Stimulated activated CD8-positive, alpha-beta memory T cell treated with anti-CD3 and anti-CD28 coated beads, Interleukin-15, amount 100 ng/mL, for 4 hours (primary cell): ENCODE data around the gene SRGAP2C.
"Not testable (repeated sequence)": the region's sequence is repeated elsewhere in the genome, so short reads cannot be mapped to it uniquely, and the experiment has no call there.

Experiments
- DNase-seq, 2 donors: peaks; one replicate each; pipeline ENCODE4 v3.0.0-alpha.2; 2020; ENCODE audit warnings: low read depth in 2 of 2

SRGAP2C gene

DNA sequence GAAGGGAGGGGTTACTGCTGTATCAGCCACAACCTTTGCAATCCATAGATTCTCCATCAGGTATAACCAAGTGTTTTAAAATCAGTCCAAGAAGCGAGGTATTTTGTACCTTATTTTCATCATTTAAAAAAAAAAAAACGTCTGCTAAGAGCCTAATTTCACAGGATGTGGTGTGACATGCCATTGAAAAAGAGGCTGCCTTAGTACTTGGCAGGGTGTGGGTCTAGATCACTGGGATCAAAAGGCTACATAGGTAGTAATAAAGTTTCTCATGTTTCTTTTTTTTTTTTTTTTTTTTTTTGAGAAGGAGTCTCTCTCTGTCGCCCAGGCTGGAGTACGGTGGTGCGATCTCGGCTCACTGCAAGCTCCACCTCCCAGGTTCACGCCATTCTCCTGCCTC lies 192.2 kb downstream of the SRGAP2C start:
- not testable (repeated sequence) for DNase-seq

GRCh38 chr1:121378757-121379156 lies 194.0 kb downstream of the SRGAP2C start:
- not testable (repeated sequence) for DNase-seq

GRCh38 chr1:121384754-121385153 lies 200.0 kb downstream of the SRGAP2C start:
- DNase-seq = not testable (repeated sequence)

DNA sequence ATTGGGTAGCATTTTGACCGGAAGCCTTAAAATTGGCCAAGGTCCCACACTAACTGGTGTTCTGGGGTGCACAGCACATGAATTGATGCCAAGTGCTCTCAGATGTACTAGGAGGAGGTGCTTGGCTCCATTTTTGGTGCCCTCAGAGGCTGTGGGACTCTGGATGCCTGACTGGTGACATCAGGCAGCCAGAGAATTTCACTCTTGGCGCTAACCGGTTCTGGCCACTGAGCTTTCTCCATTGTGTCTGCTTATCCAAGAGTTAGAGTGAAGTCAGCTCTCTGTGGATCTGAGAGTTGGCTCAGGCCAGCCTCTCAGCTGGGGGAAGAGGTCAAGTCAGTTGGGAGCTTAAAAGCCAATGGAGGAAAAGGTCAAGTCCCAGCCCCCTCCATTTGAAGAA lies 200.4 kb downstream of the SRGAP2C start:
- not testable (repeated sequence) for DNase-seq

GRCh38 chr1:121385563-121386288 lies 201.0 kb downstream of the SRGAP2C start:
- not testable (repeated sequence) for DNase-seq

DNA sequence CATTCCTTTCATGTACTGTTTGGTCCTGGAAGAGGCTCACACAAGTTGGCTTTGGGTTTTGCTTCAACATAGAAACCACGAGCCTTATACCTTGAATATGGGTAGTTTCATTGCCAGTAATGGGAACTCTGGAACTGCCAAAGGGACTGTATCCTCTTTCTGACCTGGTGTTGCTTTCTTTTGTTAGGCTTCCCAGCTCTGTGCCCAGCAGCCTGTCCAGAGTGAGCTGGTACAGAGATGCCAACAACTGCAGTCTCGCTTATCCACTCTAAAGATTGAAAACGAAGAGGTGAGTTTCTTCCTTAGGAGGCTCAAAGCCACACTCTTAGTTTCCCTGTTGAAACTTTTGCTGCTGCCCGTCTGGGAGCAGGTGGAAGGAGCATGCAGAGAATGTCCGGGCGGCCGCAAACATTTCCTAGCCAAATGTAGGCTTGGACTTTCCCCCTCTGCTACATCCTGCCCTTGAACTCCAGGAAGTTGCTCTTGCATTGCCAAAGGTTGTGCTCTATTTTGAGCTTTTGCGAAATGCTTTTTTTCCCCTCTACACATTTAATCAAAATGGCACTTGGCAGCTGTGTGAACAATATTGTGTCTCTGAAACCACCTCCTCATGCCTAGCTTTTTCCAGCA lies 201.7 kb downstream of the SRGAP2C start:
- DNase-seq = not testable (repeated sequence)

GRCh38 chr1:121389895-121390560 lies 205.3 kb downstream of the SRGAP2C start:
- not testable (repeated sequence) for DNase-seq

DNA sequence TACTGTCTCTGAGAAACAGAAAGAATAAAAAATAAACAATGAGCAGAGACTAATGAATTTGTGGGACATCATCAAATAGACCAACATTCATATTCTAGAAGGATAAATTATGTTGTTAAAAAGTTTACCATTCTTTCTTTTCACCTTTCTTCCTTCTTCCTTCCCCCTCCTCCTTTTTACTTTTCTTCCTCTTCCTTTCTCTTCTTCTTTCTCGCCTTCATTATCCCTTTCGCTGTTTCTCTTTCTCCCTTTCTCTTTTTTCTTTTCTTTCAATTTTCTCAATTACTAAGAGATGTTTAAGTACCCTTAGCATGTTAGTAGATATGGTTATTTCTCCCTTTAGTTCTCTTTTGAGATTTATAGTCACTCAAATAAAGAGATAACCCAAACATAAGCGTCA lies 207.4 kb downstream of the SRGAP2C start:
- not testable (repeated sequence) for DNase-seq

DNA sequence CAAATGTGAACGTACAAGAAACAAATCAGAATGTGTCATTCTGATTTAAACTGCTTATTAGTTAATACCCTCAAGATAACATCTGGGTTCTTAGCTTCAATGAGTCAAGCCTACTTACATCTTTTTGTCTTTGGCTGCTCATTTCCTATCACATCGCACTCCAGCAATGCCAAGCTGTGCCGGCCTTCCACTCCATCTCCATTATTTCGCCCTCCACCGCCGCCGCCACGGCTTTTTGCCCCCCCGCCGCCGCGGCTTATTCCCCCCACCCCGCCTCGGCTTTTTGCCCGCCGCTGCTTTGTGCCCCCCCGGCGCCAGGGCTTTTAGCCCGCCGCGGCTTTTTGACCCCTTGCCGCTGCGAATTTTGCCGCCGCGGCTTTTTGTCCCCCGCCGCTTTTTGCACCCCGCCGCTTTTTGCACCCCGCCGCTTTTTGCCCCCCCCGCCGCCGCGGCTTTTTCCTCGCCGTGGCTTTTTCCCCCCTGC lies 211.0 kb downstream of the SRGAP2C start:
- DNase-seq = not testable (repeated sequence)

DNA sequence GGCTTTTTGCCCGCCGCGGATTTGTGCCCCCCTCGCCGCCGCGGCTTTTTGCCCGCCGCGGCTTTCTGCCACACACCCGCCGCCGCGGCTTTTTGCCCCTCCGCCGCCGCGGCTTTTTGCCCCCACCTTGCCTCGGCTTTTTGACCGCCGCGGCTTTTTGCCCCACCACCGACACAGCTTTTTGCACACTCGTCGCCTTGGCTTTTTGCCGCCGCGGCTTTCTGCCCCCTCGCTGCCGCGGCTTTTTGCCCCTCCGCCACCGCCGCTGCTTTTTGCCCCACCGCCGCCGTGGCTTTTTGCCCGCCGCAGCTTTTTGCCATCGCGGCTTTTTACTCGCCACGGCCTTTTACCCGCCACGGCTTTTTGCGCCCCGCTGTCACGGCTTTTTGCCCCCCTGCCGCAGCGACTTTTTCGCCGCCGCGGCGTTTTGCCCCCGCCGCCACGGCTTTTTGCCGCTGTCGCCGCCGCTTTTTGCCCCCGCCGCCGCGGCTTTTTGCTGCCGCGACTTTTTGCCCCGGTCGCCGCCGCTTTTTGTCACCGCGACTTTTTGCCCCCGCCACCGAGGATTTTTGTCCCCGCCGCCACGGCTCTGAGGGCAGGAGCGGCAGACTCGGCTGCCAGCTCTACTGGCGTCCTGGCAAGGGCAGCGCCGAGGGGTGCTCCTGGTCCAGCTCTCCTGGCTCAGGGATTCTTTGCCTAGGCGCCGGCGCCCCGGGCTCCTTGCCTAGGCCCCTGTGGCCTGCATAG lies 211.7 kb downstream of the SRGAP2C start:
- DNase-seq = not testable (repeated sequence)

DNA sequence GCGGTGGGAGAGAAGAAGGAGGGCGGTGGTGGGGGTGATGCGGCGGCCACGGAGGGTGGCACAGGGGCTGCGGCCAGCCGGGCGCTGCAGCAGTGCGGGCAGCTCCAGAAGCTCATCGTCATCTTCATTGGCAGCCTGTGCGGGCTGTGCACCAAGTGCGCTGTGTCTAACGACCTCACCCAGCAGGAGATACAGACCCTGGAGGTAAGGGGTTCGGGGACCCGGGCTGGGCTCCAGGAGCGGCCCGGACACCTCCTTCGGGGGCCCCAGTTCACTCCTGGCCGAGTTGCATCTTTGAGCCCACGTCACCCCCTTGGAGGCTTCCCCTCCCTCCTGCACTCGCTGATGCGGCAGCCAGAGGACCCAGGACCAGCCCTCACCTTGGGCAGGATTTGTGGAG lies 212.3 kb downstream of the SRGAP2C start:
- not testable (repeated sequence) for DNase-seq

DNA sequence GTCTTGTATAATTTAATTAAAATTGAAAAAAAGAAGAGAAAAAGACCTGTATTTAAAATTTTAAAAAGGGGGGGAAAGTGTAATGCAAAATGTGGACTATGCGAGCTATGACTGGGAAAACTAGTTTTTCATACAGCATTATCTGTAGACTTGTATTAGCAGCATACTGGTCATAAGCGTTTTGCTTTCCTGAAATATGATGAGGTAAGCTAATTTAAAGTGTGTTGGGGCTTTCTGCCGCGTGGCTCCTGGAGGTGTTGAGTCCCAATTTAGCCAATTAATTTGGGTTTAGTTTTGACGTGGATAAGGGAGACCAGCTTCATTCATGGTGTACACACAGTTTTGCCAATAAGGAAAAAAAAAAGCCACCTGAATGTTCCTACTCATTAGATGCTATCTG lies 214.4 kb downstream of the SRGAP2C start:
- DNase-seq = not testable (repeated sequence)

GRCh38 chr1:121400108-121400507 lies 215.3 kb downstream of the SRGAP2C start:
- not testable (repeated sequence) for DNase-seq

GRCh38 chr1:121400541-121401310 lies 216.0 kb downstream of the SRGAP2C start:
- DNase-seq = not testable (repeated sequence)

GRCh38 chr1:121401375-121401955 lies 216.7 kb downstream of the SRGAP2C start:
- DNase-seq = not testable (repeated sequence)

DNA sequence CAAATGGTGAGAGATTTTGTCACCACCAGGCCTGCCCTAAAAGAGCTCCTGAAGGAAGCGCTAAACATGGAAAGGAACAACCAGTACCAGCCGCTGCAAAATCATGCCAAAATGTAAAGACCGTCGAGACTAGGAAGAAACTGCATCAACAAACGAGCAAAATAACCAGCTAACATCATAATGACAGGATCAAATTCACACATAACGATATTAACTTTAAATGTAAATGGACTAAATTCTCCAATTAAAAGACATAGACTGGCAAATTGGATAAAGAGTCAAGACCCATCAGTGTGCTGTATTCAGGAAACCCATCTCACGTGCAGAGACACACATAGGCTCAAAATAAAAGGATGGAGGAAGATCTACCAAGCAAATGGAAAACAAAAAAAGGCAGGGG lies 218.5 kb downstream of the SRGAP2C start:
- DNase-seq = not testable (repeated sequence)

- no peak for DNase-seq
These were observed 223.6 kb downstream of the SRGAP2C start for GRCh38 chr1:121408354-121408753.

DNA sequence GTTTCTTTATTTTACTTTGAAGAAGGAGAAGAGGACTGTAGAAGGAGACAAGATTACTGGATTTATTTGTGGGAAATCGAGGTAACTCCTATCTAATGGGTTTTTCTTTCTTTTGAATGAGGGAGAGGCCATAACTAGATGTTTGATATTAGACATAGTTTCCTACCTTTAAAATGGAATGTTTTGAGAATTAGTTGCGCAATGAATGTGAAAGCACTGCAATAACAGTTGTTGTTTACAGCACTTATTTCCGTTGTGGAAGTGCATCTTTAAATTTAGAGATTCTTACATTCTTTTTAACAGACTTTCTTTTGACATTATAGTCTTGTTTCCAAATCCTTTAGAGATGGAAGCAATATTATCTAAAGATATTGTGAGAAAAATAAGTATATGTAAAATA lies 229.0 kb downstream of the SRGAP2C start:
- DNase-seq = no peak

DNA sequence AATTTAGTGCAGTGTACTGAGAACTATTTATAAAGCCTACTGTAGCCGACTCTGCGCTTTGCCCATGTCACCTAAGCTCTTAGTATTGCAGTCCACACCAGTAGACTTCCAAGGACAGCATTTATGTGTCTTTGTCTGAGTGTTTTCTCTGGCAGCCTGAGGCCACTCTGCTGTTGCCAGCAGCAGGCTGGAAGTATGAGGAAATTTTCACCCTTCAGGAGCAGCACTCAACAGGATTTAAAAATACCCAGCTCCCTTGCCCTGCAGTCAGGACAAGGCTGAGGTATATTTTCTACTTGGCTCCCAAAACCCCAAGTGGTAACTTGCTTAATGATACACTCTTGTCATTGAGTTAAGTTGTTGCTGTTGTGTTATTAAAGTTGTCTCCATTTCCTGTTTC lies 230.1 kb downstream of the SRGAP2C start:
- DNase-seq = no peak

GRCh38 chr1:121417325-121417923 lies 232.6 kb downstream of the SRGAP2C start:
- no peak for DNase-seq
